ENCODE results near the gene SLC2A3.
"Not testable (repeated sequence)": the region's sequence is repeated elsewhere in the genome, so short reads cannot be mapped to it uniquely, and the experiment has no call there.

DNA sequence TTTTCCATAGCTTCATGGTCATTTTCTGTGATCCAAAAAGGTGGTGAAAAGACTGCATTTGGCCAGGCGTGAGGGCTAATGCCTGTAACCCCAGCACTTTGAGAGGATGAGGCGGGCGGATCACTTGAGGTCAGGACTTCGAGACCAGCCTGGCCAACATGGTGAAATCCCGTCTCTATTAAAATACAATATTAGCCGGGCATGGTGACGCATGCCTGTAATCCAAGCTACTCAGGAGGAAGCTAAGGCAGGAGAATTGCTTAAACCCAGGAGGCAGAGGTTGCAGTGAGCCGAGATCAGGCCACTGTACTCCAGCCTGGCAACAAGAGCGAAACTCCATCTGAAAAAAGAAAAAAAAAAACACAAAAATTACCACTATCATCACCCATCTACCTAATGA is 28.7 kb upstream of the SLC2A3 start:
- not testable (repeated sequence) for TF ChIP-seq CTCF, EZH2, EZH2phosphoT487 (IDR thresholded peaks at IDR 0.05)

Data from neural progenitor cell (in vitro differentiated cells).